SK-N-SH treated with all-trans-retinoic acid at 6 μM for 48 hours (cell line): ENCODE measurements around the gene CLIC5.

ENCODE experiments used
- ATAC-seq: fragments of 200-7000 bp; cut with Tn5 transposase; 3 replicates; pipeline ENCODE4 v1.9.1; 2020; ENCODE audit warnings: mild to moderate bottlenecking, moderate library complexity
- ARNTL ChIP-seq: fragments of 450-650 bp; formaldehyde crosslinking; IDR thresholded peaks from 2 replicates; pipeline ENCODE4 v1.5.0; 2020; ENCODE audit warnings: low read depth, mild to moderate bottlenecking, moderate library complexity, borderline replicate concordance
- CREB5 ChIP-seq: fragments of 250-450 bp; sonication (Bioruptor Pico); IDR thresholded peaks from 2 replicates; pipeline ENCODE4 v1.5.1; 2020; ENCODE audit warnings: low read depth, mild to moderate bottlenecking, moderate library complexity
- CSDC2 ChIP-seq: fragments of 250-450 bp; sonication (Bioruptor Pico); IDR thresholded peaks from 2 replicates; pipeline ENCODE4 v1.5.0; 2020; ENCODE audit warnings: mild to moderate bottlenecking, moderate library complexity
- CSRNP3 ChIP-seq: fragments of 250-450 bp; sonication (Bioruptor Pico); IDR thresholded peaks from 2 replicates; pipeline ENCODE4 v1.5.1; 2021; ENCODE audit warnings: mild to moderate bottlenecking, moderate library complexity
- GLIS3 ChIP-seq: fragments of 250-450 bp; sonication (Bioruptor Pico); IDR thresholded peaks from 2 replicates; pipeline ENCODE4 v1.5.0; 2020; ENCODE audit warnings: mild to moderate bottlenecking, moderate library complexity
- ISL1 ChIP-seq: fragments of 250-450 bp; sonication (Bioruptor Pico); IDR thresholded peaks from 2 replicates; pipeline ENCODE4 v2.1.2; 2022; ENCODE audit warnings: mild to moderate bottlenecking, moderate library complexity
- OSR1 ChIP-seq: fragments of 250-450 bp; sonication (Bioruptor Pico); IDR thresholded peaks from 2 replicates; pipeline ENCODE4 v1.8.0; 2022; ENCODE audit warnings: moderate library complexity, mild to moderate bottlenecking, inconsistent platforms
- PATZ1 ChIP-seq: fragments of 250-450 bp; sonication (Bioruptor Pico); IDR thresholded peaks from 2 replicates; pipeline ENCODE4 v1.8.0; 2020; ENCODE audit warnings: mild to moderate bottlenecking, moderate library complexity, borderline replicate concordance
- SNAI2 ChIP-seq: fragments of 250-450 bp; sonication (Bioruptor Pico); IDR thresholded peaks from 2 replicates; pipeline ENCODE4 v1.5.0; 2020; ENCODE audit warnings: mild to moderate bottlenecking, moderate library complexity
- TCF4 ChIP-seq: fragments of 250-450 bp; sonication (Bioruptor Pico); IDR thresholded peaks from 2 replicates; pipeline ENCODE4 v1.8.0; 2021; ENCODE audit warnings: mild to moderate bottlenecking, moderate library complexity, borderline replicate concordance
- TOX ChIP-seq: fragments of 250-450 bp; sonication (Bioruptor Pico); IDR thresholded peaks from 2 replicates; pipeline ENCODE4 v1.8.0; 2021; ENCODE audit warnings: mild to moderate bottlenecking, moderate library complexity, borderline replicate concordance
- TSHZ2 ChIP-seq: fragments of 250-450 bp; sonication (Bioruptor Pico); IDR thresholded peaks from 2 replicates; pipeline ENCODE4 v1.5.0; 2020; ENCODE audit warnings: mild to moderate bottlenecking, moderate library complexity
- ZC3H10 ChIP-seq: fragments of 250-450 bp; sonication (Bioruptor Pico); IDR thresholded peaks from 2 replicates; pipeline ENCODE4 v1.5.1; 2021; ENCODE audit warnings: mild to moderate bottlenecking, moderate library complexity
- ZFP3 ChIP-seq: fragments of 250-450 bp; sonication (Bioruptor Pico); IDR thresholded peaks from 2 replicates; pipeline ENCODE4 v1.5.0; 2020; ENCODE audit warnings: mild to moderate bottlenecking, moderate library complexity
- ZFP30 ChIP-seq: fragments of 450-650 bp; formaldehyde crosslinking; IDR thresholded peaks from 2 replicates; pipeline ENCODE4 v1.5.0; 2022; ENCODE audit warnings: mild to moderate bottlenecking, moderate library complexity
- ZNF565 ChIP-seq: fragments of 450-650 bp; formaldehyde crosslinking; conservative IDR thresholded peaks from 2 replicates; pipeline ENCODE4 v1.5.0; 2020; ENCODE audit warnings: low read depth, mild to moderate bottlenecking, moderate library complexity
- ZNF70 ChIP-seq: fragments of 450-650 bp; formaldehyde crosslinking; IDR thresholded peaks from 2 replicates; pipeline ENCODE4 v1.5.0; 2020; ENCODE audit warnings: mild to moderate bottlenecking, moderate library complexity
- ZNF8 ChIP-seq: fragments of 450-650 bp; formaldehyde crosslinking; IDR thresholded peaks from 2 replicates; pipeline ENCODE4 v1.5.0; 2020; ENCODE audit warnings: mild to moderate bottlenecking, moderate library complexity
- TF ChIP-seq, protein P1 (sequence below): fragments of 250-450 bp; sonication (Bioruptor Pico); IDR thresholded peaks from 2 replicates; pipeline ENCODE4 v1.8.0; 2021; ENCODE audit warnings: low read depth, mild to moderate bottlenecking, moderate library complexity, borderline replicate concordance

CLIC5 gene

GRCh38 chr6:46061497-46061896 lies 45.8 kb upstream of the CLIC5 start:
- no peak for TF ChIP-seq ZFP3 (CRISPR knock-in tag)
- no peak for TF ChIP-seq OSR1 (CRISPR knock-in tag)
- no peak for TF ChIP-seq TCF4 (CRISPR knock-in tag)
- ATAC-seq = no peak

GRCh38 chr6:46059608-46060007 lies 43.9 kb upstream of the CLIC5 start:
- no peak for TF ChIP-seq ARNTL (CRISPR knock-in tag)
- ATAC-seq = no peak

GRCh38 chr6:46058951-46059350 lies 43.3 kb upstream of the CLIC5 start:
- no peak for ATAC-seq
- no peak for TF ChIP-seq SNAI2 (CRISPR knock-in tag)
- TF ChIP-seq TOX (CRISPR knock-in tag) = no peak
- TF ChIP-seq ZNF565 (CRISPR knock-in tag) = no peak
- TF ChIP-seq ZNF70 (CRISPR knock-in tag) = no peak
- TF ChIP-seq CSRNP3 (CRISPR knock-in tag) = no peak
- TF ChIP-seq, protein P1, sequence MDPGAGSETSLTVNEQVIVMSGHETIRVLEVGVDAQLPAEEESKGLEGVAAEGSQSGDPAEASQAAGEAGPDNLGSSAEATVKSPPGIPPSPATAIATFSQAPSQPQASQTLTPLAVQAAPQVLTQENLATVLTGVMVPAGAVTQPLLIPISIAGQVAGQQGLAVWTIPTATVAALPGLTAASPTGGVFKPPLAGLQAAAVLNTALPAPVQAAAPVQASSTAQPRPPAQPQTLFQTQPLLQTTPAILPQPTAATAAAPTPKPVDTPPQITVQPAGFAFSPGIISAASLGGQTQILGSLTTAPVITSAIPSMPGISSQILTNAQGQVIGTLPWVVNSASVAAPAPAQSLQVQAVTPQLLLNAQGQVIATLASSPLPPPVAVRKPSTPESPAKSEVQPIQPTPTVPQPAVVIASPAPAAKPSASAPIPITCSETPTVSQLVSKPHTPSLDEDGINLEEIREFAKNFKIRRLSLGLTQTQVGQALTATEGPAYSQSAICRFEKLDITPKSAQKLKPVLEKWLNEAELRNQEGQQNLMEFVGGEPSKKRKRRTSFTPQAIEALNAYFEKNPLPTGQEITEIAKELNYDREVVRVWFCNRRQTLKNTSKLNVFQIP (CRISPR knock-in tag) = no peak
- no peak for TF ChIP-seq TSHZ2

DNA sequence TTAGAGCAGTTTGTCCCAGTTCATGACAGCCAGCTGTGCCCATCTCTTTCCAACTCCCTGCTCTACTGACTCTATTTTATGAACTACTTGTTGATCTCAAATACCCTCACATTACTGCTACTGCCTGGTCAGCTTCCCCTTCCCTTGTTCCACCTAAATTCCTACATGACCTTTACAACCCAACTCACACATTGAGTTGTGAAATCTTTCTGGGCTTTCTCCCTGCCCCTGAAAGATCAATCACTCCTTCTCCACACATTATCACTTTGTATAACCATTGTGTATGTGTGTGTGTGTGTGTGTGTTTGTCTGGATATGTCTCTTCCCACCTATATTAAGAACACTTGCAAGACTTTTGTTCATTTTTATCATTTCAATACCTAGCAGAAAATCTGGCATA lies 42.1 kb upstream of the CLIC5 start:
- TF ChIP-seq, protein P1 (CRISPR knock-in tag) = no peak
- TF ChIP-seq ARNTL (CRISPR knock-in tag) (no peak), CSRNP3 (CRISPR knock-in tag) (no peak), PATZ1 (CRISPR knock-in tag) (no peak), CREB5 (CRISPR knock-in tag) (no peak), SNAI2 (CRISPR knock-in tag) (no peak), ISL1 (CRISPR knock-in tag) (no peak), ZFP30 (CRISPR knock-in tag) (no peak), ZC3H10 (CRISPR knock-in tag) (no peak), TOX (CRISPR knock-in tag) (no peak), GLIS3 (no peak), TCF4 (CRISPR knock-in tag) (no peak), ZNF8 (CRISPR knock-in tag) (no peak), CSDC2 (CRISPR knock-in tag) (no peak)
- no peak for ATAC-seq
